ENCODE results near the gene DHCR24.
"Not testable (repeated sequence)": the region's sequence is repeated elsewhere in the genome, so short reads cannot be mapped to it uniquely, and the experiment has no call there.

The DHCR24 gene

DNA sequence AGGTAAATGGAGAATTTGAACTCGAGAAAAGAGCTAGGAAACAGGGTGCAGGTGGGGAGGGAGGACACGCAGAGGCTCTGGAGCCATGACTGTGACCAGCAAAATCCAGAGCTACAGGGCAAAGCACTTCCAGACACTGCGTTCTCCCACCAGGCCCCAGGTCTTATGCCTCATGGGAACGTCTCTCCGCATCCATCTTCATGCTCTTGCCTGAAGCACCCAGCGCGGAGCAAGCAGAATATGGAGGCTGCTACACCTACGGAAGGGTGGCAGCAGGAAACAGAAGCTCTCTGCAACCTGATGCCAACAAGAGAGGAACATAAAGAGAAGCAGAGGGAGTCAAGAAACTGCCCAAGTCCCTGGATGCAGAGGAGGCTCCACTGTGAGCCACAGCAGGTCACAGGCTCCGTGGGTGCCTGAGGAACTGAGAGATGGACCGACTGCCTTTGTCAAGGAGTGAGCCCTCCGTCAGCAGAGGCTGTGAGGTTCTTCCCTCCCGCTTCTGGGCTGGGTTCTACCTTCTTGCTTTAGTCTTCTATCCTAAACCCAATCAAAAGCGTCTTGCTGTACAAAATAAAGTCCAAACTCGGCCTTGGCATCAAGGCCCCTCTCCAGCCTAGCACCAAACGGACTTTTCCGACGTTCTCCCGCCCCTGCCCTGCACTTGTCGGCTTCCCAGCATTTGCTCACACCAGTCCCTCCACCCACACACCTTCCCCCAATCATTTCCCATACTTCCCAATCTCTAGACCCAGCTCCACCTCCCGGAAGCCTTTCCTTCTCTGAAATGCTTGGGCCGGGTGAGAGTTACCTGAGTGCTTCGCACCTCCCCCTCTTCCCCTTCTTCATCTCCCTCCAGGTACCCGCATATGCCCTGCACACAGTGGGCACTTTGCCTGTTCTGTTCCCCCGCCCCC is 930 bp downstream of the DHCR24 start:
- DNase-seq = no peak

- no peak for DNase-seq
These were observed 1.7 kb downstream of the DHCR24 start for GRCh38 chr1:54885237-54885679.

DNA sequence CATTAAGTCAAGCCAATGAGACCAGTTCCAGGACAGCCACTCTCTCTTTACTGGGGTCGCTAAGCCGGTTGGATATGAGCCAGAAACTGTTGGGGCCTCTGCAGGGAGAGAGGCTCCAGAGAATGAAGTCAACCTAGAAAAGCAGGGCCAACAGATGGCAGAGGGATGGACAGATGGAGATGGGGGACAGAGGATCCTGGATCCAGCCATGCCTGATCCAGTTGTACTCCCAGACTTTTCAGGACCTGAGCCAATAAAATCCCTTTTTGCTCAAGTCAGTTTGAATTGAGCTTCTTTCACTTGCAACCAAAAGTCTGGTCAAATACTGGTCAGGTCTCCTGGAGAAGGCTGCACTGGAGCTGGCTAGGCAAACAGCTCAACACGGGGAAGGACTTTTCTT is 2.2 kb downstream of the DHCR24 start:
- no peak for DNase-seq

DNA sequence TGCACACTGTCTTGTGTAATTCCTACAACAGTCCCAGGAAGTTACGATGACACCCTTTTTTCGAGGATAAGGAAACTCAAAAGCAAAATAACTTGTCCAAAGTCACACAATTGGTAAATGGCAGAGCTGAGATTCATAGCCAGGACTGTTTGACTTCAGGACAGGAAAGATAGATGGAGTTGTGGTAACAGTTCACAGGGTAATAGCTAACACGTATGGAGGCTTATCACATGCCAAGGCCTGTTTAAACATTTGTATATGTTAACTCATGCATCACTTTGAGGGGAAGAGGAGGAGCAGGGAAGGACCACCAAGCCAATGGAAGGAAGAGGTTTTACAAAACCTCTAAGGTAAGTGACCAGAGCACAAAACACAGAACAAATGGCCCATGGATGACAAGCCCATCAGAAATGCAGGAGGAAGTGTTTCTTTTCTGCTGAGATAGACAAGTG is 2.8 kb downstream of the DHCR24 start:
- DNase-seq = no peak

- no peak for DNase-seq
These were observed 3.5 kb downstream of the DHCR24 start for GRCh38 chr1:54883349-54884102.

- peak; percentile 75 to 77 for DNase-seq
These were observed 4.5 kb downstream of the DHCR24 start for GRCh38 chr1:54882519-54882918.

- DNase-seq = not testable (repeated sequence)
These were observed 5.4 kb downstream of the DHCR24 start for GRCh38 chr1:54881604-54882003.

DNA sequence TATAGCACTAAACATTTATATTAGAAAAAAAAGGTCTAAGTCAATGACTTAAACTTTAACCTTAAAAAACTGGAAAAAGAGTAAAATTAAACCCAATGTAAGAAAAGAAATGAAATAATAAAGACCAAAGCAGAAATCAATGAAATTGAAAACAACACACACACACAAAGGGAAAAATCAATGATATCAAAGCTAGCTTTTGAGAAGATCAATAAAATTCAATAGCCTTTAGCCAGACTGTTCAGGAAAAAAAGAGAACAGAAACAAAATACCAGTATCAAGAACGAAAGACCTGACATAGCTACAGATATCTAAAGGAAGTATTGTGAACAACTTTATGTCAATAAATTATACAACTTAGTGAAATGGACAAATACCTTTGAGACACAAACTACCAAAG is 7.1 kb downstream of the DHCR24 start:
- DNase-seq = no peak

GRCh38 chr1:54876814-54877213 is 10.2 kb downstream of the DHCR24 start:
- DNase-seq = no peak

GRCh38 chr1:54875000-54875399 is 12.0 kb downstream of the DHCR24 start:
- DNase-seq = no peak

- no peak for DNase-seq
These were observed 12.7 kb downstream of the DHCR24 start for GRCh38 chr1:54874079-54874830.

GRCh38 chr1:54872036-54872331 is 15.0 kb downstream of the DHCR24 start:
- no peak for DNase-seq

GRCh38 chr1:54871275-54872035 is 15.5 kb downstream of the DHCR24 start:
- DNase-seq = no peak

GRCh38 chr1:54870869-54871268 is 16.1 kb downstream of the DHCR24 start:
- DNase-seq = no peak

- no peak for DNase-seq
These were observed 17.7 kb downstream of the DHCR24 start for GRCh38 chr1:54869173-54869851.

DNA sequence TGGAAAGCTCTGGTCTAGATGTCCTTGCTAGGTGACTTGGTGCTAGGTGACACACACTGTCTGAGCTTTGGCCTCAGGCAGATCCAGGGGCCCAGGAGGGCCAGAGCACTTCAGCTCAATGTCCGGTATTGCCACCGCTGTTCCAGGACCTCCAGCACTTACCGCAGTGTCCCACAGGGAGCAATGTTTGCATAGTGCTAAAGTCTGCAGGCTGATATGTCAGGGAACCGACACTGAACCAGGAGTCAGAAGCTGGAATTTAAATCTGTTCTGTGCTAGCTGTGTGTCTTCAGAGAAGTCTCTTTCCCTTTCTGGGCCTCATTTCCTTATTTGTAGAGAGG is 19.3 kb downstream of the DHCR24 start:
- no peak for DNase-seq

DNA sequence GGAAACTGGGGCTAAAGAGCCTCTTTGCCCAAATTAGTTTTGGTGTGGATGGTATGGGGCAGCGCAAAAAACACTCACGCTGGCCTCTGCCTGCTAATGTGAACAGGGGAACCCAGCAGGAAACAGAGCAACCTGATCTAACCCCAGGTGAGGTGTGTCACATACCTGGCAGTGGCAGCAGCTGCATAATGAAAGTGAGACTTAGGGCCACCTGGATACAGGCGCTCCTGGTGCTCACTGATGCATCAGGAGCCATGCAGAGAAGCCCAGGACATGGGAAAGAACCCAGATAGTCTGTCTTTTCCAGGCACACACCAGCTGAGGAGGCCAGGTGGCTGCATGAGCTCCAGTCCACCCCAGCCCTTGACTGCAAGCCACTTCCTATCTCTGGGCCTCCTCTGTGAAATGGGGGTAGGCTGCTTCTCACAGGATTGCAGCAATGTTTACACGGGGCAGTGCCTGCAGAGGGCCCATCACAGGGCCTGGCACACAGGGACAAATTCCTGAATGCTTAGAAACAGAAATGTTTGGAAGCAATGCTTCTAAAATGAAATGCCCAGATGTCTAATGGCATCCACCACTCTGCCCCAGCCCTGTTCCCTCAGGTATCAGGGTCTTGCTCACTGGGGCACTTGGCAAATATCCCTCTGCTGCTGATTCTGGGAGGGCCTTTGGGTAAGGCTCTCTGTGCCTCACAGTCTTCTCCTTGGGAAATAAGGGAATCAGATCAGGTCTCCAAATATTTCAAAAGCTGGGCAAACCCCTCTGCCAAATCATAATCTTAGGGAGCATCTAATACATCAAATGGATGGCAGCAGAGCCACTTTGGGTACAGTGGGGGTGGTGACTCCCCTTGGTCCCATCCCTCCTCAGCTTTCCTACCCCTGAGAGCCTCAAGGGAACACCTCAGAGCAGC is 19.9 kb downstream of the DHCR24 start:
- no peak for DNase-seq

DNA sequence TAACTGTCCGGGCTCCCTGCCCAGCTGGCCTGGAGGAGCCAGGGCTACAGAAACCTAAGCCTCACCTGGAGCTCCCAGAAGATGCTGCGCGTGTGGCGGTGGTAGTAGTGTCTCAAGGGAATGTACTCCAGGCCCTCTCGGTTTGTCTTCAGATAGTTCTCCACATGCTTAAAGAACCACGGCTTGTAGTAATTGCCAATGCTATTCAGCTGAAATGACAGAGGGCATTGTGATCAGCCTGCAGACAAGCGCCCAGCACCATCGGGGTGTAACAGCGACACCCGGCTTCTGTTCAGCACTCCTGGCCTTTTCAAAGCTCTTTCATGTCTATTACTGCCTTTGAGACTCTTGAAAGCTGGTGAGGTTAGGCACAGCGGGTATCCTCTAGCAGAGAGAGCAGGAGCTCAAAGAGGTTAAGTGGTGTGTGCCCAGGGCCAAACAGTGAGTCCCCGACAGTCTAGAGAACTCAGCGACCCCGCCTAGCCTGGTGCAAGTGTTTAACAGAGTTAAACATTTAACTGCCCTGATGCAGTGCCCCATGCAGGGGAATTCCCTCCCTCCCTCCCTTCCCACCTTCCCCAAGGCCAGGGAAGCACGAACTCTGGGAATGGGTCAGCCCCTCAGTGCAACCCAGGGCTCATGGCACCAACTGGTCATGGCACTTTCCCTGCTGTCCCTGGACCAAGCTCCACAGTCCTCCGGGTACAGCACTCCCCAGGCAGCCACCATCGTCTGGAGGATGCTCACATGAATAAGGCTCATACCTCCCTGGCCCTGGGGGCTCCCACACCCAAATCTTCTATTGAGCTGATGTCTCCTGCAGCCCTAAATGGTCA is 21.5 kb downstream of the DHCR24 start:
- DNase-seq = no peak

DNA sequence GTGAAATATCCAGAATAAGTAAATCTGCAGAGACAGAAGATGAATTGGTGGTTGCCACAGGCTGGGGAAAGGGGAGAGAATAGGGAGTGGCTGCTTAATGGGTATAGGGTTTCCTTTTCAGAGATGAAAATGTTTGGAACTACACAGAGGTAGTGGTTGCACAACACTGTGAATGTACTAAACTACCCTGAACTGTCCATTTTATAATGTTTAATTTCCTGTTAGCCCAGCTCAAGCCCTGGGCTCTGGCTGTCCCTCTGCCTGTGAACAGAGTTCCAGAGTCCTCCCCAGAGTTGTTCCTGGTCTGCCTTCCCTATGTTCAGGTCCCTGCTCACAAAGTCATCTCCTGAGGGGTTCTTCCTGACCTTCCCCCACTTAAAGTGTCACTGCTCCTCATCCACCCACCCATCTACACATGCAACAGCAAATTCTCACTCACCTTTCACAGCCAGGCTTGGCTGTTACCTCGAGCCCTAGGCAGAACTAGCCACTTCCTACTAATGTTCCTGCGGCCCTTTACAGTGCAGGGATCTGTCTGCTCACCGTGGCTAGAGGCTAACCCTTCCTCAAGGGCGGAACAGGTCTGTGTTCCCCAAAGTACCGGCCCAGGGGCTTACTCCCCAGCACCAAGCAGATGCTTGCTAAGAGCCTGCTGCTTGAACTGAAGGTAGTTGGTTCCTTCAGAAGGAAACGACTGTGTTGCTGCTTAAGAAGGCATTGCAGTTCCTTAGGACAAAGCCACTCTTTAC is 22.4 kb downstream of the DHCR24 start:
- DNase-seq = no peak
